Activated T-helper 9 cell treated with anti-CD3 and anti-CD28 coated beads, Interleukin-2, amount 50 U/mL, for 16 hours (primary cell): ENCODE data around the gene SOX6.
"Not testable (repeated sequence)": the region's sequence is repeated elsewhere in the genome, so short reads cannot be mapped to it uniquely, and the experiment has no call there.

ENCODE experiments used
- DNase-seq: peaks from one replicate; pipeline ENCODE4 v3.0.0-alpha.2; 2020; ENCODE audit warnings: low read depth

The SOX6 gene

DNA sequence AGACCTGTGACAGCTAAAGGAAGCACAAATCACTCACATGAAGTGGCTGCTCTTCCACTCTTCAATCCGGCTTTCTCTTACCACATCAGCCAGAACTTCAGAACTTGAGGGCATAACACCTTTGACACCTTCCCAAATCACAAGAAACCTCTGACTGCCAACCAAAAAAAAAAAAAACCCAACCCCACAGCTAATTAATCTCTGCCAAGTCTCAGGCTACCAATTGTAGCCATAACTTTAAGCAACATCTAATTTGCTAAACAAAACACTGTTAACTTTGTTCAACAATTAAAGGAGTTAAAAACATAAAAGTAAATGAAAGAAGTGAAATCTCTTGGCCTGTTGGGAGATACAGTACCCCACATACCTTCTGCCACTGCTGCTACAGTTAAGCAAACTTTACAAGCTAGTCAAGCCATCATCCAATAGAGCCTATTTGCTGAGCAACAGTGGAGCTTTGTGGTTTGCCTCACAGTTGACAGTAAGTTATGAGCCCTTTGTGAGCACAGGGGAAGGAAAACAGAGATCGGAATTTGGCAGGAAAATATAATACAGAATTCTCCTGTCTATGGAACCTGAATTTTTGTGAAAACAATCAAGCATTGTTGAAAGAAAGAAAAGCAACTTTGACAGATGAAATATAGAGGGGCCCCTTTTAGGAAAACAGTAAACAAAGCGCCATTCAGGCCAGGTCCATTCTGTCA lies at the start of gene SOX6:
Gene SOX6, minus strand, starts transcription at position 490 of the 704 bp plus-strand sequence. CDS start 15,298 bp downstream, outside the sequence.
- DNase-seq: no peak

DNA sequence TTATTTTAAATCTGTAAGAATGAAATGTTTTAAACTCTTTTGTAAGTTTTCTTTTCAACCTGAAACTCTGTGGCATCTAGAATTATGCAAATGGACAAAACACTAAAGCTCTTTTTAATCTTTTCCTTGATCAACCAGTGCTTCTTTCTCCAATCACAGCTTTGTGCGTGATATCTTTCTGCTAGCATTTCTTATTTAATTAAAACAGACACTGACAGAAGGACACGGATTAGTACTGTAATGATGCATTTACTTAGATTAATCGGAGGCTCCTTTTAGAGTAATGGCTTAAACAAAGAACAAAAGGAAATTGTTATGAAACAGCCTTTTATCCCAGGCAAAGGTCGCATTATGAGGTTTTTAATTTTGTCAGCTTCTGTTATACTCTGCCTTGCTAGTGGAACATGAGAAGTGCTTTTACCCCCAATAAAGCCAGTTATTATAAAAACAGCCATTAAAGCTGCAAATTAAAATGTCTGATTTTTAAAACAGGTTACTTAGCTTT lies 48.5 kb upstream of the SOX6 start:
- no peak for DNase-seq

DNA sequence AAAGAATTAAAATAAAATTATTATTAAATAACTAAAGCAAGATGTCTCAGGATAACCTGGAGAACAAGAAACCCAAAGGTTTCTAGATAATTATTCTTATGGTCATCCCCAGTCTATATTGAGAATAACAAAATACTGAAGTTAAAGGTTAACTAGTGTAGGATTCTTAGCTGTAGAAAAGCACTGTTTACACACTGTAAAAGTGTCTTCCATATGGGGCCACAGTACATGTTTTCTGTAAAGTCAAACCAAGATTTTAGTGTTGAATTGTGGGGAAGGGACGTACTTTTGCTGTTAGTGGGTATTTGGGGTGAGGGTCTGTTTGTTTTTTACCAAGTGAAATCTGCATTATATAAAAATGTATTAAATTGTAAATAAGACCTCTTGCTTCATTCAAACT lies 47.5 kb upstream of the SOX6 start:
- no peak for DNase-seq

DNA sequence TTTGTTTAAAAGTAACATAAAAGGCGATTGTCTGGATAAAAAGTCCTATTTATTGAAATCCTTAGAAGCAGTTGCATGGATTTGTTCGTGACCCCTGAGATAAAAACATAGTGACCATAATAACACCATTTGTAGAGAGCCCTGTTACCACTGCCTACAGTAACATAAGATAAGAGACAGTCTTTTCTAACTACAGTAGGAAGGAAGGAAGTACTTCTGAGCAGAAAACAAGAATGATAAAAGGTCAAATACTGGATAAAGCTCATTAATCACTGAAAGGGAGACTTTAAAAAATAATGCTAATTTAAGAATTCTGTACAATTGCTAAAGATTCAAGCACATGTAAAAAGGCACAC lies 47.1 kb upstream of the SOX6 start:
- no peak for DNase-seq

DNA sequence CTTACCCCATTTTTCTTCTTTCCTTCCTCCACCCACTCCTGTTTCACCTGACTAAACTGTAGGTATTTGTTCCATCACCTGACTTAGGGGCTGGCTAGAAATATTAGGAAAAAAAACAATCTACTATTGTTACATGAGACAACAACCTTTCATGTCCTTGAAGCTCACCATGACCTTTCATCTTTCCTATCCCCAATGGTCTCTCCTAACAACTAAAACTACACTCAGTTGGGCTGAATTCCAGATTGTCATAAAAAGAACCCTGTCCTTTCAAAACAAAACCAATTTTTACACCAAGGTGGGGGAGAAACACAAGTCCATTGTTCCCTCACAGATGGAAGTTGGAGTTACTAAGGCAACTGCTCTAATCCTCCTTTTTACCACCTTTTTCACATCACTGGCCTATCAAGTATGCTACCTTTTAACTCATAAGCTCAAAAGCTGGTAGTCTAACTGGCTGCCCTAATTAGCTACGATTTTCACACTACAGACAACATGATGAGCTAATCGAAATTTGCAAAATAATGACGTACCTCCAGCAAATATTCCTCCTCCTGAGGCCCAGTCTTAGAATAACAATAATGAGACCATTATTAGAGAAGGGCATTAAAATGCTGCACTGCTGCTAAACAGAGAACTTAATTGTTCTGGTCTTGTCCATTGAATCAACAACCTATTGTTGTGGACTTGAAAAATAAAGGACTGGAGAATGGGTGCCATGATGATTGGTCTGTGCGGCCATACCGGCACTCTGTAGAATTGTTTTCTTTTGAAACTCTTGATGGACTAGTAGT lies 46.5 kb upstream of the SOX6 start:
- no peak for DNase-seq

DNA sequence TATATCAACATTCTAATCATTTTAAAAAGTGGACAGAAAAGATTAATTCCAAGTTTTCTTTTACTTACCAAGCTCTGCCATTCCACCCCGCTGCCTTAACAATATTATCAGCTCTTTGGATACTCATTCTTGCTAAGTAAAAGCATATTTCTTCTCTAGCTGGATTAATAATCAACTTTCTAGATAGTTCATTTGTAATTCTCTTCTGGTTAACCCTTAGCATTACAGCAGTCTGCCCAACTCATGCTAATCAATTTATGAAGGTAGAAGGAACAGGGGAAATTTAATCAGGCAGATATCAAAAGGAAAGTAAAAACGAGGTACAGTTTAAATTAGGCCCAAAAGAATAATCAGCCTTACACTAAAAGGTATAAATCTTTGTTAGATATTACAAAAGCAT lies 41.0 kb upstream of the SOX6 start:
- DNase-seq: no peak

DNA sequence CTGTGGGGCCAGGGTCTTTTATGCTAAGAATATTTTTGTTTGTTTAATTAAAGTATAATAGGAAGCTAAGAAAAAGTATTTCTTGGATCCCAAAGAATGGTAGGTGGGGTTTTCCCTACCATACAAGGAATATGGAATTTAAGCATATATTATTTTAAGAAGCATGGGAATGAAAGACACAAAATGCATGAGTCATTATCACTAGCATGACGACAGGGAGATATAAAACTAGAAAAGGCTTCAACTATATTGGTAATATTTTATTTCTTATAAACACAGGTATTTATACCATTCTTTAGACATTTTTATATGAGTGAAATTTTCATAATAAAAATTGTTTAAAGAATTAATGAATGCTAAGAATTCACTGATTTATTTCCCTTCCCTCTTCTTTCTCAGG lies 39.3 kb upstream of the SOX6 start:
- DNase-seq: no peak

DNA sequence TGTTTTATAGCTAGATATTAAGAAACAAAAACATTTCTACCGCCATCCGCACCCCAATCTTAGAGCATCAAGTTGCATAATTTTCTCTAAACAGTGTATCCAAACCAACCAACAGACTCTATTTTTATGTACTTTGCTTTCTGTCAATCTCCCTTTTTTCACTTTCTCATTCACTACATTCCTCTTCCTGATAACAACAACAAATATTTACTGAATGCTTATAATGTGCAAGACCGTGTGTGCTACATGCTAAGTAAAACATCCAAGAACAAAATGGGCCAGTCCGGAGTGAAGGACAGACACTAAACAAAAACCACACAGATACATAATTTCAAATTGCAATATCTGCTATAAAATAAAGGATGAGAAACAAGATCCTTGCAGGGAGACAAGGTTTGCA lies 38.6 kb upstream of the SOX6 start:
- DNase-seq: no peak

DNA sequence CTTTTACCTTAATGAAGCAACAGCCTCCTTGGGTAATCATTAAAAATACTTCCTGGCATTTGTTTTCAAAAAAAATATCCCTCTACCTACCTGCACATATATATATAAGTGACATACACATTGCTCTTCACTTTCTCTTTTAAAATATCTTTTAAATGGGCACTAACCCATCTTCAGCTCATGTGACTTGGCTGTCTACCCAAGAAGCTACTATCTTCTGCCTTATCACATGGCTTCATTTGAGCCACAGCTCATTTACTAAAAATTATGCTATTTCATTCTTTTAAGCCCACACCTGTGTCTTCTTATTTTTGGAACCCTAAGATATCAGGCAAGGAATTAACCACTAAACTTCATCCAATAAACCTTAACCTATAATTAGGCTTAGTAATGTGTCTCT lies 37.0 kb upstream of the SOX6 start:
- no peak for DNase-seq

DNA sequence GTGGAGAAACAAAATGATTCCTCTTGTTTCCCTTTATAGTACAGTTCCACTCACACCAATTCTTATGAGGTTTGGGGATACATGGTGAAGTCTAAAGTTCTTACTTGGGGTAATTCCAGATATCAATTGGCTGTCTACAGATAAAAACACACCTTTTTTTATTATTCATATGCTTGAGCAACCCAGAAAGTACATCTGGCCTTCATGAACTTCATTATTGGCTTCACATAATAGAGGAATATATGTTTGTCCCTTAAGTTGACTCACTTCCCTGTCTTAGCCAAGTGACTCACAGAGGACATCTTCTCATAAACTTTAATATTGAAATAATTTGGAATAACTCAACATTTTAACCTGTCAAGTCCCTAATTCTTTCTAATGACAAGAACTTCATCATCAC lies 36.3 kb upstream of the SOX6 start:
- DNase-seq: no peak

DNA sequence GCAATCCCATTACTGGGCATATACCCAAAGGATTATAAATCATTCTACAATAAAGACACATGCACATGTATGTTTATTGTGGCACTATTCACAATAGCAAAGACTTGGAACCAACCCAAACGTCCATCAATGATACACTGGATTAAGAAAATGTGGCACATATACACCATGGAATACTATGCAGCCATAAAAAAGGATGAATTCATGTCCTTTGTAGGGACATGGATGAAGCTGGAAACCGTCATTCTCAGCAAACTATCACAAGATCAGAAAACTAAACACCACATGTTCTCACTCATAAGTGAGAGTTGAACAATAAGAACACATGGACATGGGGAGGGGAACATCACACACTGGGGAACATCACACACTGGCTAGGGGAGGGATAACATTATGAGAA lies 34.5 kb upstream of the SOX6 start:
- DNase-seq: not testable (repeated sequence)

DNA sequence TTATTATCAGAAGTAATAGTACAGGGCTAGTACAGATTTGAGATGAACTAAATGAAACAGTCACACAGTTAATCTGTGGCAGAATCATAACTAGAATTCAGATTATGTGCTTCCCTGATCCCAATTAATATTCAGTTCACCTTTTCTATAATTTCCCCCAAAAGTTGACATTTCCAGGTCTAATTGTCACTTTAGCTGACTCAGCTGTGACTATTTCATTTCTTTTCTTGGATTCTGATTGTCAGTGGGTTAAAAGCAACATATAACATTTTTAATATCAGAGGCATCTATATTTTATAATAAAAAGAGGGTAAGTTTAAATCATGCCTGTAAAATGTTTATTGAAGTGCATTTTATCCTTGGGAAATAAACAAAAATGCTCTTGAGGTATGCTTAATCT lies 28.8 kb upstream of the SOX6 start:
- no peak for DNase-seq

DNA sequence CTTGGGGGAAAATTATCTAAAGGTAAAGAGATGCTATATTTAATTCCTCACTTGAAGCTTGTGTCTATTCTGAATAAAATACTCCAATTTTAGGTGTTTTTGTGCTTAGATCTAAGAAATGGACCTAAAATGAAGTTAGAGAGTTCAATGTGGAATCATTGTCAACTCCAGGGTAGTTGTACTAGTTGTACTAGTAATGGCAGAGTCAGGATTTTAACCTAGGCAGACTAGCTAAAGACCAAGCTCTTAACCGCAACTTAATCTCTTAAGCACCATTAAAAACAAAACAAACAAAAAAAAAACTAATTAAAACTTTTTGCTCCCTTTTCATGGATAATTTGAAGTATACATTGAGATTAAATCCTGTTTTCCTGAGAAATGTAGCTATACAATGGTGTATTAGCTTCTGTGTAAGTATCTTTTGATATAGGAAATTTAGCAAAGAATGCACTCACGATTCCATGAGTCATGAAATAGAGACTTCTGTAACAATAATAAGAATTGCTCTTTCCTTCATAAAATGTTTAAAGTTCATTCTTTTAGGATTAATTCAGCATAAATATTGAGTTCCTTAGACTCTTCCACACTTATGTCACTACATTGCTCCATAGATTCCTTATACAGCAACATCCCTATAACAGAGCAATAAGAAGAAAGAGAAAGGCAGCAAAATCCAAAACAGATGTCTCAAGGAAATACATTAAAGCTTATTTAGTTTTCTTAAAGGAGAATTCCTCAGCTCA lies 26.5 kb upstream of the SOX6 start:
- DNase-seq: no peak

DNA sequence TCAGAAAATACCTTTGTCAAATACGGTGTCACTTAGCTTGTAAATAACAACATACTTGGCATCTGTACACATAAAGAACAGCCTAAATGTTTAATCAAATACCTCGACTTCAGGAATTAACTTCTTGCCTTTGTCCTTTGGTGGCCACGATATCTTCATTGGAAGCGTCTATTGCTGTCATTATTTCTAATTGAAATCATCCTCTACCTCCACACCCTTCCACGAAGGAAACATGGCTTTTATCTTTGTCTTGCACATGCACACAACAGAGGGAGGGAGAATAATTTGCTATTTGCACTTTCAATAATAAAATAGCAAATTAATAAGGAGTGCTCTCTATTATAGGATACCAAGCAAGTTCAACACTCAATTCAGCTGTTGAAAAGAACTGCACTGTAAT lies 25.8 kb upstream of the SOX6 start:
- DNase-seq: no peak

DNA sequence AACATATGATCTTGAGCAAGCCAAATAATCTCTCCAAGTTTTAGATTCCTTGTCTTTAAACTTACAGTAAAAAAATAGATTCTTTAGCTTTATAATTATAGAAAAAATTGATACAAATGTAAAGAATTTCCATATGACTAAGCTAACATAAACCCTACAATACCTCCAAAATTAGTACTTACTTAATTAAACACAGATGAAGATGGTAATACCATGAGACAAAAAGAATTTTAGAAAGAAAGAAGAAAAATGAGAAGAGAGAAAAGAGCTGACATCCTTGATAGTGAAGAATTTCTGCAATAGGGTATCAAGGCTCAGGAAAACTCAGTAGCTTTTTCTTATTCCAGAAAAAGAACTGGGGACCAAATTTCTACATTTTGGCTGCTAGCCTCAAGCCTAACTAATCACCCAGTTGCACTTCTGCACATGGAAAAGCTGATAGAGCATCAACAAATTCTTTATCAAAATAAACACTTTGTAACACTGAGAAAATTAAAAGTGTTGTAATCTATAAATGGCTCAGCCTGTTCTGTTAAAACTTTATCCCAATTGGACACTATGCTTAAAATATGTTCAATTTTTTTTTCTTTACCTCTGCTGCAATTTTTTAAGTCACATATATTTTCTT lies 24.7 kb upstream of the SOX6 start:
- no peak for DNase-seq

DNA sequence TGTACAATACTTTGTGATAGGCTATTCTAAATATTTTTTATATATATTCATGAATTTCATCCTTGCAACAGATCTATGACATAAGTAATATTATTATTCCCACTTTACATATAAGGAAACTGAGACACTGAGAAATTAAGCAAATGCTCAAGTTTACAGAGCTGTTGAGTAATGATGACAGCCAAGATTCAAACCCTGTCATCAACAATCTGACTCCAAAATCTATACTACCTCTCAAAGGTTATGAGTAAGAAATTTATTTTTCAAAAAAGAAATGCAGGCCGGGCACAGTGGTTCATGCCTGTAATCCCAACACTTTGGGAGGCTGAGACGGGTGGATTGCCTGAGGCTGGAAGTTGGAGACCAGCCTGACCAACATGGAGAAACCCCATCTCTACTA lies 22.6 kb upstream of the SOX6 start:
- no peak for DNase-seq

DNA sequence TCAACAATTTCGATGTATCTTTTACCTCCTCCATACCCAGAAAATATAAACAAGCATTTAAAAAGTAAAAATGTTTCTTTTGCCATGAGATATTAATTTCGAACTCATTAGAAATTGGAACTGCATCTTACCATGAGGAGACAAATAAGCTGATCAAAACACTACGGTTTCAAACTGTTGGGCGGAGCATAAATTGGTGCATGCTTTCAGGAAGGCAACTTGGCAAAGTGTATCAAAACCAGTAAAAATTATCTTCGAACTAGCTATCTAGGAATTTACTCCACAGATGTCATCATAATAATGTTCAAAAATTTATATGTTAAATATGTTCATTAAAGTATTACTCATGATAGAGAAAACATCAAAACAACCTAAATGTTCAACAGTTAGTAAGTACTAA lies 21.4 kb upstream of the SOX6 start:
- DNase-seq: no peak

DNA sequence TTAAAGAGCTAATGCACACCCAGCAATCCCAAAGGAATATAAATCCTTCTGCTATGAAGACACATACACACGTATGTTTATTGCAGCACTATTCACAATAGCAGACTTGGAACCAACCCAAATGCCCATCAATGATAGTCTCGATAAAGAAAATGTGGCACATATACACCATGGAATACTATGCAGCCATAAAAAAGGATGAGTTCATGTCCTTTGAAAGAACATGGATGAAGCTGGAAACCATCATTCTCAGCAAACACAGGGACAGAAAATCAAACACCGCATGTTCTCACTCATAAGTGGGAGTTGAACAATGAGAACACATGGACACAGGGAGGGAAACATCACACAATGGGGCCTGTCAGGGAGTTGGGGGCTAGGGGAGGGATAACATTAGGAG lies 19.3 kb upstream of the SOX6 start:
- DNase-seq: not testable (repeated sequence)

DNA sequence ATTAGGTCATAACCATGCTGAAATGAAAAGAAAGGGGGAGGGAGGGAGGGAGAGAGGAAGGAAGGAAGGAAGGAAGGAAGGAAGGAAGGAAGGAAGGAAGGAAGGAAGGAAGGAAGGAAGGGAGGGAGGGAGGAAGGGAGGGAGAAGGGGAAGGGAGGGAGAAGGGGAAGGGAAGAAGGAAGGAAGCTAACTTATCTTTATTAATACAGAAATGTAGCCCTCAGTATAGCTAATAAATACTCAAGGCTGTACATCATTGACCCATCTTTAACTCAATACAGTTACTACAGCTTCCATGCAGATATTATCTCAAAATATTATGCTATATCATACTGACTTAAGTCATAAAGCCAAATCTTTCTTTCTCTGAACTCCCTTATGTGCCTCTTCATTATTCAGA lies 17.4 kb upstream of the SOX6 start:
- DNase-seq: no peak

DNA sequence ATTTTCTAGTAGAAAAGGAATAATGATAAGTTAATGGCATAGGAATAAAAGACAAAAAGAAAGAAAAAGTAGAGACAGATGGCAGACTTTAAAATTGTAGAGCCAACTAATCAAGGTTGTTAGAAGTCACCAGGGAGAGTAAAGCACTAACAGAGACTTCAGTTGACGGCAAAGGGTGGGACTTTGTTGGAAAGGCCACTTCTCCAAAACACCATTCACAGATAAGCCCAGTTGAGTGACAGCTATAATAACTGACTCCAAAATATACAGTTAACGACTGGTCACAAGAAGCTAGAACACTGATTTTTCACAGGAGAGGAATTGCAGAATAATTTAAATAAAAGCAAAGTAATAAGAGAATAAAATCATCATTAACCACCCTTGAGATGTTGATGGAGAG lies 16.0 kb upstream of the SOX6 start:
- DNase-seq: no peak

DNA sequence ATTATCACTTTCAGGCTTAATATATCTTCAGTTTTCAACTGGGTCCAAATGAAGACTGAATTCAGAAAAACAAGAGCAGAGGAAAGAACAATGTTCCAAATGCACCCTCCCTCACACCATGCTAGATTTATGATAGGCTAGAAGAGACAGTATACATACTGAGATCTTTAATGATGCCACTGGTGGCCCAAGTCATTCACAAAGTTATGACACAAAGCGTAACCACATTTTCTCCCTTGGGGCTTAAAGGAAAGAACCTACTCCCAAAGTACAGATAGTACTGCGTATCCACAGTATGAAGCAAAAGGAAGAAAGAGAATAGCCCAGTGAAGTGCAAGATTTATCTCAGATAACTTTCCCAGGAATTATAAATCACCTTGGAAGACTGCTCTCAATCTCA lies 10.9 kb upstream of the SOX6 start:
- no peak for DNase-seq

DNA sequence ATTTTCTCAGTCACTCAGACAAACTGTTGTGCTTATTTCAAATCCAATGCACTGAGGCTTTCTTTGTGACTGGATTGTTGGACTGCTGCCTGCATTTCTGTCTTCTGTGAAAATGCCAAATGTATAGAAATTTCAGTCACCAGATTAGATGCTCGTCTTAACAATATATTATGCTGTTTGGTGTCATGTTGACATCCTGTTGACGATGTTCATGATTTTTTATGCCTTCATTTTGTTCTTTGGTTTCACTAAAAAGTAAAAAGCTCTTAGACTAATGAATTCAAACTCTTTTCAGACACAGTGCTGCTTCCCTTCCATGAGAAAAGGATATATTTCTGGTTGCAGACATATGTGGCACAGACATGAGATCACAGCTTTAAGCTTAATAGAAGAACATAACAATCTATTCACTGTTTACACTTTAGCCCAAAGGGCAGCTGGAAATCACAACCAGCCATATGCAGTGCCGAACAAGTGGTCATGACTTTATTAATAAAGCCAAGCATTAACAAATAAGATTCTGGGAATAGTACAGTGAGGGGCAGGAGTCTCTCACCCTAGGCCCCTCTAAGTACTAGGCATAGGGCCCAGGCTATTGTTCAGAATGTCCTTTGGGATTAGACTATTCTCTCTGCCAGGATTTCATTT lies 9.4 kb upstream of the SOX6 start:
- no peak for DNase-seq
